AG04450 (cell line): Measurements from ENCODE around the gene ATG16L1. TPM values are rescaled to one million over a fixed set of nuclear protein-coding genes. Genes with fewer than 3 reads are reported as not detected.

ENCODE experiments used
- CTCF ChIA-PET: fragments of 300-600, 350-600 bp; formaldehyde crosslinking; extraction: SDS; loops from one replicate; lab custom pipeline; 2022; ENCODE audit warnings: antibody characterized with exemption, inconsistent platforms; lab: Charles Lee
- POLR2A ChIA-PET: fragments of 350-600 bp; formaldehyde crosslinking; extraction: SDS; loops from one replicate; lab custom pipeline; 2021; ENCODE audit warnings: antibody characterized with exemption, inconsistent platforms; lab: Yijun Ruan, JAX
- DNase-seq: peaks from one replicate; pipeline ENCODE4 v3.0.0-alpha.2; 2011; ENCODE audit warnings: low read depth, low spot score
- H3K27ac ChIP-seq: one replicate; pipeline ENCODE4 v1.5.1; 2012; ENCODE audit warnings: low read depth, low read length, control low read depth
- H3K27me3 ChIP-seq: one replicate; pipeline ENCODE4 v1.6.0; 2012; ENCODE audit warnings: low read length; ENCODE audit not compliant: control insufficient read depth, insufficient read depth
- H3K4me3 ChIP-seq: 2 replicates; pipeline ENCODE4 v1.5.1; 2011; ENCODE audit warnings: mild to moderate bottlenecking, low read depth, low read length, control low read depth
- H3K9me3 ChIP-seq: 2 replicates; pipeline ENCODE4 v1.5.1; 2012; ENCODE audit warnings: low read length; ENCODE audit not compliant: control insufficient read depth, insufficient read depth
- CTCF ChIP-seq: IDR thresholded peaks from 2 replicates; pipeline ENCODE4 v1.5.1; 2011; ENCODE audit warnings: low read depth, low read length, control low read depth, inconsistent platforms
- polyA plus RNA-seq: library from polyadenylated mRNA; depleted of rRNA; stranded (reverse); fragments of >200 nt; gene quantifications from 2 replicates; pipeline ENCODE4 v1.2.3, GENCODE V29; 2011

The ATG16L1 gene
- polyA plus RNA-seq, 1 experiment = 32.8 TPM

GRCh38 chr2:233208382-233209116 lies 42.9 kb upstream of the ATG16L1 start:
- H3K4me3 ChIP-seq = no peak overlapping the region
- H3K9me3 ChIP-seq = peaks cover 13% of the 10 kb centered on the region
- no peak for DNase-seq
- CTCF ChIA-PET = interaction anchor here (1.6 kb wide), 1 partner anchor 154 kb away, joined by 4 read pairs; no protein-coding TSS in a partner anchor
- POLR2A ChIA-PET = no interaction called here
- no peak for TF ChIP-seq CTCF
- H3K27ac ChIP-seq = no peak overlapping the region
- peaks cover 42% of the 10 kb centered on the region for H3K27me3 ChIP-seq

GRCh38 chr2:233209117-233209532 lies 42.3 kb upstream of the ATG16L1 start:
- CTCF ChIA-PET = interaction anchor here (1.6 to 2.1 kb wide), 2 partner anchors 42 to 155 kb away, joined by 4 to 9 read pairs; partner anchors contain the start of gene ATG16L1
- DNase-seq = no peak

GRCh38 chr2:233209533-233210171 lies 41.8 kb upstream of the ATG16L1 start:
- CTCF ChIA-PET = interaction anchor here (1.0 to 2.1 kb wide), 3 partner anchors 41 to 356 kb away, joined by 4 to 9 read pairs (median 4); partner anchors contain the start of gene ATG16L1
- Histone ChIP-seq H3K27me3 (peaks cover 42% of the 10 kb centered on the region), H3K4me3 (no peak overlapping the region), H3K27ac (no peak overlapping the region), H3K9me3 (peaks cover 2% of the 10 kb centered on the region; the same call in 1 of the 2 replicates)
- POLR2A ChIA-PET = no interaction called here
- DNase-seq = no peak
- no peak for TF ChIP-seq CTCF

More at GRCh38 chr2:233209117-233209532, 42.3 kb upstream of the ATG16L1 start:
- Histone ChIP-seq H3K27ac (no peak overlapping the region), H3K9me3 (peaks cover 7% of the 10 kb centered on the region; the same call in 1 of the 2 replicates), H3K4me3 (no peak overlapping the region), H3K27me3 (peaks cover 40% of the 10 kb centered on the region)
- POLR2A ChIA-PET = no interaction called here
- no peak for TF ChIP-seq CTCF

GRCh38 chr2:233210281-233210680 lies 41.2 kb upstream of the ATG16L1 start:
- CTCF ChIA-PET = interaction anchor here (1.0 to 2.1 kb wide), 3 partner anchors 41 to 357 kb away, joined by 4 to 9 read pairs (median 4); partner anchors contain the start of gene ATG16L1
- TF ChIP-seq CTCF = no peak
- no peaks in the 10 kb centered on the region; the same call in 1 of the 2 replicates for H3K9me3 ChIP-seq
- no peak overlapping the region for H3K27ac ChIP-seq
- POLR2A ChIA-PET = no interaction called here
- H3K27me3 ChIP-seq = peaks cover 42% of the 10 kb centered on the region
- no peak overlapping the region for H3K4me3 ChIP-seq
- no peak for DNase-seq
